HUES64 (cell line): Measurements from ENCODE around the gene OSCAR.

ENCODE experiments used
- H3K27ac ChIP-seq: 2 replicates; pipeline ENCODE4 v1.7.0; 2013; ENCODE audit warnings: low read depth, low read length, inconsistent platforms
- H3K27me3 ChIP-seq: 2 replicates; pipeline ENCODE4 v1.6.1; 2013; ENCODE audit warnings: mild to moderate bottlenecking, low read length; ENCODE audit not compliant: insufficient read depth
- H3K36me3 ChIP-seq: 2 replicates; pipeline ENCODE4 v1.6.1; 2013; ENCODE audit warnings: mild to moderate bottlenecking, low read length; ENCODE audit not compliant: insufficient read depth
- H3K4me1 ChIP-seq: 2 replicates; pipeline ENCODE4 v1.6.1; 2013; ENCODE audit warnings: mild to moderate bottlenecking, low read length, moderate library complexity; ENCODE audit not compliant: insufficient read depth
- H3K4me3 ChIP-seq: 2 replicates; pipeline ENCODE4 v1.5.1; 2013; ENCODE audit warnings: mild to moderate bottlenecking, low read length, moderate library complexity
- H3K9ac ChIP-seq: 2 replicates; pipeline ENCODE4 v1.6.1; 2013; ENCODE audit warnings: mild to moderate bottlenecking, low read depth, low read length
- H3K9me3 ChIP-seq: 2 replicates; pipeline ENCODE4 v1.6.1; 2013; ENCODE audit warnings: low read depth, low read length; ENCODE audit not compliant: insufficient read depth
- WGBS: fragments of 150-250, 120-280 bp; methylation state at CpG from one replicate; pipeline ENCODE4 v1.1.7; 2013; ENCODE audit warnings: missing lambda C conversion rate; 5-methylcytosine and 5-hydroxymethylcytosine counted together

Gene OSCAR

GRCh38 chr19:54123682-54124081 is 23.1 kb upstream of the OSCAR start:
- Histone ChIP-seq H3K27ac (no peak overlapping the region), H3K36me3 (peaks cover 92% of the 10 kb centered on the region), H3K9me3 (no peaks in the 10 kb centered on the region), H3K9ac (no peak overlapping the region), H3K4me1 (no peaks in the 10 kb centered on the region), H3K27me3 (no peaks in the 10 kb centered on the region), H3K4me3 (no peak overlapping the region)
- 95% methylated on average over 17 of the region's 17 CpGs for WGBS

GRCh38 chr19:54121259-54121658 is 20.7 kb upstream of the OSCAR start:
- WGBS: 95% methylated on average over 10 of the region's 10 CpGs
- H3K27ac ChIP-seq: no peak overlapping the region
- H3K9ac ChIP-seq: no peak overlapping the region
- no peaks in the 10 kb centered on the region for H3K4me1 ChIP-seq
- no peaks in the 10 kb centered on the region for H3K9me3 ChIP-seq
- H3K27me3 ChIP-seq: no peaks in the 10 kb centered on the region
- H3K36me3 ChIP-seq: peaks cover 80% of the 10 kb centered on the region
- H3K4me3 ChIP-seq: no peak overlapping the region

GRCh38 chr19:54115109-54116063 is 14.8 kb upstream of the OSCAR start, which contains the start of the genes PRPF31 and TFPT:
Gene PRPF31 (plus strand): TSS chr19:54115754. CDS start chr19:54118279, 2,525 bp downstream.
Gene TFPT (minus strand): TSS chr19:54115657. CDS start chr19:54115269, 388 bp downstream.
- WGBS: under 1% methylated on average over 60 of the region's 60 CpGs

GRCh38 chr19:54114340-54115108 is 13.9 kb upstream of the OSCAR start:
- Histone ChIP-seq H3K9me3 (no peaks in the 10 kb centered on the region), H3K36me3 (peaks cover 44% of the 10 kb centered on the region), H3K27ac (peak overlapping the region; percentile 53), H3K9ac (peak overlapping the region; percentile 76), H3K4me3 (peak overlapping the region; percentile 64), H3K4me1 (no peaks in the 10 kb centered on the region), H3K27me3 (no peaks in the 10 kb centered on the region)
- WGBS: 22% methylated on average over 28 of the region's 28 CpGs

More at GRCh38 chr19:54115109-54116063, 14.8 kb upstream of the OSCAR start, which contains the start of the genes PRPF31 and TFPT:
- no peaks in the 10 kb centered on the region for H3K9me3 ChIP-seq
- H3K4me1 ChIP-seq: no peaks in the 10 kb centered on the region
- H3K36me3 ChIP-seq: peaks cover 44% of the 10 kb centered on the region
- H3K27ac ChIP-seq: peak within 1 kb of the TSS; percentile 53
- H3K4me3 ChIP-seq: peak within 1 kb of the TSS; percentile 64
- no peaks in the 10 kb centered on the region for H3K27me3 ChIP-seq
- peak within 1 kb of the TSS; percentile 76 for H3K9ac ChIP-seq

- Histone ChIP-seq H3K9me3 (no peaks in the 10 kb centered on the region), H3K9ac (no peak overlapping the region), H3K36me3 (peaks cover 73% of the 10 kb centered on the region), H3K27me3 (no peaks in the 10 kb centered on the region), H3K27ac (no peak overlapping the region), H3K4me3 (no peak overlapping the region), H3K4me1 (no peaks in the 10 kb centered on the region)
- 90% methylated on average over 6 of the region's 6 CpGs for WGBS
These were observed 9.0 kb upstream of the OSCAR start for GRCh38 chr19:54109651-54110050.

- H3K9ac ChIP-seq: no peak overlapping the region
- H3K4me3 ChIP-seq: no peak overlapping the region
- no peaks in the 10 kb centered on the region for H3K27me3 ChIP-seq
- no peaks in the 10 kb centered on the region for H3K4me1 ChIP-seq
- H3K27ac ChIP-seq: no peak overlapping the region
- no peaks in the 10 kb centered on the region for H3K9me3 ChIP-seq
- WGBS: 96% methylated on average over 6 of the region's 7 CpGs
- H3K36me3 ChIP-seq: peaks cover 71% of the 10 kb centered on the region
These were observed 7.9 kb upstream of the OSCAR start for GRCh38 chr19:54108496-54108895.

- H3K27me3 ChIP-seq: no peaks in the 10 kb centered on the region
- no peaks in the 10 kb centered on the region for H3K9me3 ChIP-seq
- no peak overlapping the region for H3K27ac ChIP-seq
- no peak overlapping the region for H3K9ac ChIP-seq
- no peak overlapping the region for H3K4me3 ChIP-seq
- H3K4me1 ChIP-seq: no peaks in the 10 kb centered on the region
- peaks cover 66% of the 10 kb centered on the region for H3K36me3 ChIP-seq
- 89% methylated on average over 20 of the region's 21 CpGs for WGBS
These were observed 7.4 kb upstream of the OSCAR start for GRCh38 chr19:54107876-54108490.

- Histone ChIP-seq H3K36me3 (peaks cover 66% of the 10 kb centered on the region), H3K27me3 (no peaks in the 10 kb centered on the region), H3K9me3 (no peaks in the 10 kb centered on the region), H3K27ac (no peak overlapping the region), H3K9ac (no peak overlapping the region), H3K4me1 (no peaks in the 10 kb centered on the region), H3K4me3 (no peak overlapping the region)
- whole genome bisulfite sequencing: 95% methylated on average over 15 of the region's 15 CpGs
These were observed 6.1 kb upstream of the OSCAR start for GRCh38 chr19:54106716-54107115.

GRCh38 chr19:54105796-54106195 is 5.2 kb upstream of the OSCAR start:
- 90% methylated on average over 10 of the region's 10 CpGs for WGBS
- no peak overlapping the region for H3K9ac ChIP-seq
- H3K4me1 ChIP-seq: no peaks in the 10 kb centered on the region
- peaks cover 62% of the 10 kb centered on the region for H3K36me3 ChIP-seq
- H3K4me3 ChIP-seq: no peak overlapping the region
- H3K27me3 ChIP-seq: no peaks in the 10 kb centered on the region
- H3K27ac ChIP-seq: no peak overlapping the region
- H3K9me3 ChIP-seq: no peaks in the 10 kb centered on the region

GRCh38 chr19:54104998-54105715 is 4.6 kb upstream of the OSCAR start:
- Histone ChIP-seq H3K27ac (no peak overlapping the region), H3K36me3 (peaks cover 55% of the 10 kb centered on the region)
- WGBS: 93% methylated on average over 11 of the region's 11 CpGs

More at GRCh38 chr19:54104998-54105715, 4.6 kb upstream of the OSCAR start:
- Histone ChIP-seq H3K4me3 (no peak overlapping the region), H3K4me1 (no peaks in the 10 kb centered on the region), H3K27me3 (no peaks in the 10 kb centered on the region), H3K9ac (no peak overlapping the region), H3K9me3 (no peaks in the 10 kb centered on the region)
